Lung (tissue), 12 donors: ENCODE results near the gene ARMC2. TPM values are rescaled to one million over a fixed set of nuclear protein-coding genes. Genes with fewer than 3 reads are reported as not detected.

Experiments
- ATAC-seq: fragments of 200-7000 bp; cut with Tn5 transposase; one replicate; pipeline ENCODE4 v1.9.1; 2020; ENCODE audit warnings: moderate number of reproducible peaks; ENCODE audit not compliant: insufficient read depth, low FRiP score
- DNase-seq, 3 donors: peaks; one replicate each; pipeline ENCODE4 v3.0.0-alpha.2; 2013 to 2017
- H3K27ac ChIP-seq, 2 donors: one replicate each; pipeline ENCODE4 v1.5.1; 2013; ENCODE audit warnings: mild to moderate bottlenecking in 2 of 2, moderate library complexity in 2 of 2, control low read depth in 1 of 2, inconsistent platforms in 1 of 2, low read depth in 1 of 2, low read length in 1 of 2
- H3K27me3 ChIP-seq, 3 donors: one replicate each; pipeline ENCODE4 v1.5.1; 2013; ENCODE audit warnings: low read length in 2 of 3; ENCODE audit not compliant: control insufficient read depth in 3 of 3, insufficient read depth in 3 of 3
- H3K36me3 ChIP-seq, 4 donors: one replicate each; pipeline ENCODE4 v1.5.1; 2013; ENCODE audit warnings: low read length in 4 of 4, mild to moderate bottlenecking in 1 of 4, moderate library complexity in 1 of 4; ENCODE audit not compliant: control insufficient read depth in 4 of 4, insufficient read depth in 4 of 4
- H3K4me1 ChIP-seq, 5 donors: one replicate each; pipeline ENCODE4 v1.5.1; 2013; ENCODE audit warnings: low read length in 5 of 5, mild to moderate bottlenecking in 2 of 5, moderate library complexity in 1 of 5; ENCODE audit not compliant: control insufficient read depth in 5 of 5, insufficient read depth in 5 of 5
- H3K4me3 ChIP-seq: one replicate; pipeline ENCODE4 v1.5.1; 2013; ENCODE audit warnings: mild to moderate bottlenecking, control low read depth, moderate library complexity
- H3K9ac ChIP-seq, 2 donors: one replicate each; pipeline ENCODE4 v1.5.1; 2013; ENCODE audit warnings: low read length in 2 of 2, control low read depth in 1 of 2; ENCODE audit not compliant: insufficient read depth in 1 of 2
- H3K9me3 ChIP-seq, 4 donors: one replicate each; pipeline ENCODE4 v1.5.1; 2013; ENCODE audit warnings: low read length in 3 of 4, mild to moderate bottlenecking in 1 of 4, moderate library complexity in 1 of 4; ENCODE audit not compliant: control insufficient read depth in 4 of 4, insufficient read depth in 3 of 4
- WGBS, 2 donors: extraction: QIAGEN DNeasy Blood & Tissue Kit; methylation state at CpG; one replicate each; pipeline ENCODE4 v1.1.7; 2013; 5-methylcytosine and 5-hydroxymethylcytosine counted together
- polyA plus RNA-seq, 2 donors: library from polyadenylated mRNA; stranded (reverse); fragments of 200-250 nt; gene quantifications; one replicate each; pipeline ENCODE4 v1.2.1, GENCODE V29; 2013
- total RNA-seq, 2 donors: library from RNA; depleted of rRNA in 1 of 2; stranded (reverse); fragments of >200 nt in 1 of 2; gene quantifications; one replicate each; pipeline ENCODE4 v1.2.1, GENCODE V29; 2014 to 2021
- TF ChIP-seq, protein P1 (sequence below): IDR thresholded peaks from 2 replicates; pipeline ENCODE4 v1.5.1; 2012; ENCODE audit warnings: mild to moderate bottlenecking; ENCODE audit errors: control extremely low read depth, extremely low read depth
- donor health status: control.
- donor health status: control.
- donor health status: Bipolar disorder and iron deficiency.
- donor health status: healthy.
- donor health status: DM: yes; HTN: yes; CAD: no.

Gene ARMC2
- total and polyA plus RNA-seq, 4 donors: 2.9 to 16.5 (median 7.4) TPM

DNA sequence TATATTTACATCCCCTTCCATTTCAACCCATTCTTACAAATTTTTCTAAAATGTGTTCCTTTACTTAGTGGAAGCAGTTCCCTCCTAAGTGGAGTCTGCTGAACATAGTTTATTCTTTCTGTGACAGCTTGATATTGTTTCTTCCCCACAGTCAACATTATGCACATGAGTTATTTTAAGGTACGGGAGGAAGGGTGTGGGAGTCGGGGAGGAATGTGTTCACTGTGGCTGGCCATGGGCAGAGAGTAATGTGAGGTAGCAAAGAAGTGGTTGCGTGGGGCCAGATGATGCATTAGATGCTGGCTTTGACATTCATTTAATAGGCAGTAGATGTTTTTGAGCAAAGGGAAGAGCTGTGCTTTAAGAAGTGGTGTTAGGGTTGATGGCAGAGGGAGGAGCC lies 98.5 kb downstream of the ARMC2 start:
- whole genome bisulfite sequencing, 2 donors: 37 to 71% methylated on average over 3 of the region's 3 CpGs
- TF ChIP-seq, protein P1, sequence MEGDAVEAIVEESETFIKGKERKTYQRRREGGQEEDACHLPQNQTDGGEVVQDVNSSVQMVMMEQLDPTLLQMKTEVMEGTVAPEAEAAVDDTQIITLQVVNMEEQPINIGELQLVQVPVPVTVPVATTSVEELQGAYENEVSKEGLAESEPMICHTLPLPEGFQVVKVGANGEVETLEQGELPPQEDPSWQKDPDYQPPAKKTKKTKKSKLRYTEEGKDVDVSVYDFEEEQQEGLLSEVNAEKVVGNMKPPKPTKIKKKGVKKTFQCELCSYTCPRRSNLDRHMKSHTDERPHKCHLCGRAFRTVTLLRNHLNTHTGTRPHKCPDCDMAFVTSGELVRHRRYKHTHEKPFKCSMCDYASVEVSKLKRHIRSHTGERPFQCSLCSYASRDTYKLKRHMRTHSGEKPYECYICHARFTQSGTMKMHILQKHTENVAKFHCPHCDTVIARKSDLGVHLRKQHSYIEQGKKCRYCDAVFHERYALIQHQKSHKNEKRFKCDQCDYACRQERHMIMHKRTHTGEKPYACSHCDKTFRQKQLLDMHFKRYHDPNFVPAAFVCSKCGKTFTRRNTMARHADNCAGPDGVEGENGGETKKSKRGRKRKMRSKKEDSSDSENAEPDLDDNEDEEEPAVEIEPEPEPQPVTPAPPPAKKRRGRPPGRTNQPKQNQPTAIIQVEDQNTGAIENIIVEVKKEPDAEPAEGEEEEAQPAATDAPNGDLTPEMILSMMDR: no peak
- Histone ChIP-seq H3K4me3 (no peak overlapping the region), H3K36me3 (no peaks in the 10 kb centered on the region), H3K27me3 (no peaks in the 10 kb centered on the region), H3K9me3 (no peaks in the 10 kb centered on the region), H3K4me1 (peaks cover 17 to 67% (median 51%) of the 10 kb centered on the region in 5 donors), H3K9ac (no peak overlapping the region), H3K27ac (peak overlapping the region; percentile 78 to 89)
- ATAC-seq: no peak
- DNase-seq: no peak

DNA sequence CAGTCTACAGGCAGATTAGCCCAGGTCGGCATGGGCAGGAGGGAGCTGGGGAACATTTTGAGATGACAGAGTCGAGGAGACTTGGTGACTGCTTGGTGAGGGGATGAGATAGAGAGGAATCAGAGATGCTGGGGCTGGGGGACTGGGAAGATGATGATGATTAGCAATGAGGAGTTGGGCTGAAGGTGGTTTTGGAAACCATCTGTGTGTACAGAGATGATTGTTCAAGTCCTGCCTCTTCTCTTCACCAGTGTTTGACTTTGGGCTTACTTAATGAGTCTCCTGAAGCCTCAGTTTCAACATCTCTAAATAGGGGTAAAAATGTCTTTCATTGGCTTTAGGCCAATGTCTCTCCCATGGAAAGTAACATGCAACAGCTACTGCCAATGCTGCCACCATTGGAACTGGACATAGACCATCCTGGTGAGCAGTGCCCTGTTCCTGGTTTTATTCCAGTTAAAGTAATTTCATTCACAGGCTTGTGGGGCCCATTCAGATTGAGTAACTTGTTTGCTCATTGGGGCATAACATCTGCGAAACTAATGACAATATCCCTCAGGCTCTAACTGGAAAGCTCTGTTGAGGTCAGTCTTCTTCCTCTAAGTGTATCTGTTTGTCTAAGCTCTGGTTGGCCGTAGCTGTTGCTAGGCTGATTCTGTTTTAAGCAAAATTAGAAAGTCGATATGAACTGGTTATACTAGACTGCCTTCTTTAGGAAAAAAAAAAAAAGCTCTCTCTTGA lies 99.1 kb downstream of the ARMC2 start:
- DNase-seq (peak; percentile 35 to 85 (median 81)), ATAC-seq (peak; percentile 60)

GRCh38 chr6:108948181-108948661 lies 100.0 kb downstream of the ARMC2 start:
- Histone ChIP-seq H3K27me3 (no peaks in the 10 kb centered on the region), H3K36me3 (no peaks in the 10 kb centered on the region), H3K27ac (peak overlapping the region; percentile 43 to 60), H3K4me1 (peaks cover 17 to 76% (median 64%) of the 10 kb centered on the region in 5 donors), H3K9ac (peak overlapping the region in 1 of 2 donors; percentile 59), H3K4me3 (no peak overlapping the region), H3K9me3 (no peaks in the 10 kb centered on the region)
- 40 to 43% methylated on average over 7 of the region's 7 CpGs for WGBS, 2 donors
- no peak for ATAC-seq
- no peak for DNase-seq
- TF ChIP-seq, protein P1: no peak

More for the DNA sequence above, 99.1 kb downstream of the ARMC2 start:
- TF ChIP-seq, protein P1: no peak
- WGBS, 2 donors: 44% methylated on average over 5 of the region's 5 CpGs
- H3K36me3 ChIP-seq: no peaks in the 10 kb centered on the region
- no peaks in the 10 kb centered on the region for H3K27me3 ChIP-seq
- no peaks in the 10 kb centered on the region for H3K9me3 ChIP-seq
- no peak overlapping the region for H3K4me3 ChIP-seq
- H3K9ac ChIP-seq: peak overlapping the region in 1 of 2 donors; percentile 15
- peaks cover 17 to 69% (median 54%) of the 10 kb centered on the region in 5 donors for H3K4me1 ChIP-seq
- H3K27ac ChIP-seq: peak overlapping the region; percentile 78 to 89
